Mammary epithelial cell (primary cell): ENCODE results near the gene OR1G1.
"Not testable (repeated sequence)": the region's sequence is repeated elsewhere in the genome, so short reads cannot be mapped to it uniquely, and the experiment has no call there.

Experiments
- EZH2 ChIP-seq: IDR thresholded peaks from 2 replicates; pipeline ENCODE4 v1.6.1; 2012; ENCODE audit warnings: low read length, inconsistent platforms, borderline replicate concordance
- TF ChIP-seq, protein P1 (sequence below), 2 donors: IDR thresholded peaks in 1 of 2; conservative IDR thresholded peaks in 1 of 2; 2 replicates each; pipeline ENCODE4 v1.5.1; 2011 to 2012; ENCODE audit warnings: inconsistent platforms in 2 of 2, low read length in 2 of 2, mild to moderate bottlenecking in 2 of 2, control low read depth in 1 of 2, low read depth in 1 of 2; ENCODE audit not compliant: insufficient read depth in 1 of 2; ENCODE audit errors: extremely low read depth in 1 of 2

- TF ChIP-seq, protein P1, sequence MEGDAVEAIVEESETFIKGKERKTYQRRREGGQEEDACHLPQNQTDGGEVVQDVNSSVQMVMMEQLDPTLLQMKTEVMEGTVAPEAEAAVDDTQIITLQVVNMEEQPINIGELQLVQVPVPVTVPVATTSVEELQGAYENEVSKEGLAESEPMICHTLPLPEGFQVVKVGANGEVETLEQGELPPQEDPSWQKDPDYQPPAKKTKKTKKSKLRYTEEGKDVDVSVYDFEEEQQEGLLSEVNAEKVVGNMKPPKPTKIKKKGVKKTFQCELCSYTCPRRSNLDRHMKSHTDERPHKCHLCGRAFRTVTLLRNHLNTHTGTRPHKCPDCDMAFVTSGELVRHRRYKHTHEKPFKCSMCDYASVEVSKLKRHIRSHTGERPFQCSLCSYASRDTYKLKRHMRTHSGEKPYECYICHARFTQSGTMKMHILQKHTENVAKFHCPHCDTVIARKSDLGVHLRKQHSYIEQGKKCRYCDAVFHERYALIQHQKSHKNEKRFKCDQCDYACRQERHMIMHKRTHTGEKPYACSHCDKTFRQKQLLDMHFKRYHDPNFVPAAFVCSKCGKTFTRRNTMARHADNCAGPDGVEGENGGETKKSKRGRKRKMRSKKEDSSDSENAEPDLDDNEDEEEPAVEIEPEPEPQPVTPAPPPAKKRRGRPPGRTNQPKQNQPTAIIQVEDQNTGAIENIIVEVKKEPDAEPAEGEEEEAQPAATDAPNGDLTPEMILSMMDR (conservative IDR thresholded peaks at IDR 0.05 in 1 of 2, IDR thresholded peaks at IDR 0.05 in 1 of 2; ENCODE audit: extremely low read depth in 1 of 2, insufficient read depth in 1 of 2, low read depth in 1 of 2, low read length in 2 of 2) = not testable (repeated sequence)
- not testable (repeated sequence) for TF ChIP-seq EZH2
Observed at GRCh38 chr17:3137494-3137893, 10.1 kb upstream of the OR1G1 start.
